SJCRH30 (cell line): ENCODE results near the gene CAMSAP1. TPM values are rescaled to one million over a fixed set of nuclear protein-coding genes. Genes with fewer than 3 reads are reported as not detected.
"Not testable (repeated sequence)": the region's sequence is repeated elsewhere in the genome, so short reads cannot be mapped to it uniquely, and the experiment has no call there.

ENCODE experiments used
- DNase-seq, 2 experiments: peaks; one replicate each; pipeline ENCODE4 v3.0.0-alpha.2; 2015 to 2020
- H3K27ac ChIP-seq: fragments of 250-450 bp; sonication (Bioruptor Pico); 2 replicates; pipeline ENCODE4 v1.5.1; 2020; ENCODE audit warnings: mild to moderate bottlenecking, moderate library complexity
- H3K27me3 ChIP-seq: fragments of 250-450 bp; sonication (Bioruptor Pico); 2 replicates; pipeline ENCODE4 v1.5.1; 2020; ENCODE audit warnings: mild to moderate bottlenecking, moderate library complexity
- H3K36me3 ChIP-seq: fragments of 250-450 bp; sonication (Bioruptor Pico); 2 replicates; pipeline ENCODE4 v1.5.1; 2020; ENCODE audit warnings: mild to moderate bottlenecking, moderate library complexity
- H3K4me1 ChIP-seq: fragments of 250-450 bp; sonication (Bioruptor Pico); 2 replicates; pipeline ENCODE4 v1.5.1; 2020; ENCODE audit warnings: mild to moderate bottlenecking, moderate library complexity
- H3K4me3 ChIP-seq: fragments of 250-450 bp; sonication (Bioruptor Pico); 2 replicates; pipeline ENCODE4 v1.5.1; 2020; ENCODE audit warnings: mild to moderate bottlenecking, moderate library complexity
- H3K9me3 ChIP-seq: fragments of 250-450 bp; sonication (Bioruptor Pico); replicated peaks from 2 replicates; pipeline ENCODE4 v1.5.1; 2020; ENCODE audit warnings: mild to moderate bottlenecking, moderate library complexity
- total RNA-seq: library from RNA; depleted of rRNA; stranded (reverse); fragments of >200 nt; shearing (Covaris generic); gene quantifications from 2 replicates; pipeline ENCODE4 v1.2.3, GENCODE V29; 2014

Gene CAMSAP1
- total RNA-seq, 1 experiment from 2014 or later, result 42.3 TPM

DNA sequence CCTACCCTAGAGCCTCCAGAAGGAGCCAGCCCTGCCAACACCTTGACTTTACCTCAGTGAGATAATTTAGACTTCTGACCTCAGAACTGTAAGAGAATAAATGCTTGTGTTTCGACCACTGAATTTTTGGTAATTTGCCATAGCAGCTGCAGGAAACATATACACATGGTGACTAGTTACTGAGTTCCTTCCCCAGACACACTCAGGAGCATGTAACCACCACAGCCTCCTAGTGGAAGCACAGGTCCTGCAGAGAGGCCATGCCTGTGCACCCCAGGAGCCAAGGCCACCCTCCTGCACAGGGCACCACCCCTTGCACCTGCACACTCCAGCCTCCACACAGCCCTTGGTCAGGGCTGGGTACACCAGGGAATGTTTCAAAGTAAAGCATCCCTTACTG lies 7.6 kb upstream of the CAMSAP1 start:
- no peak overlapping the region for H3K4me3 ChIP-seq
- no peak overlapping the region for H3K27ac ChIP-seq
- peaks cover 57% of the 10 kb centered on the region for H3K36me3 ChIP-seq
- no peaks in the 10 kb centered on the region for H3K27me3 ChIP-seq
- no peaks in the 10 kb centered on the region; the same call in 1 of the 2 replicates for H3K4me1 ChIP-seq
- DNase-seq, result no peak
- H3K9me3 ChIP-seq, result peaks cover 36% of the 10 kb centered on the region

GRCh38 chr9:135911233-135911632 lies 3.9 kb upstream of the CAMSAP1 start:
- peaks cover 52% of the 10 kb centered on the region for H3K36me3 ChIP-seq
- H3K27me3 ChIP-seq, H3K27ac ChIP-seq, H3K4me1 ChIP-seq, H3K4me3 ChIP-seq, DNase-seq: not testable (repeated sequence)
- H3K9me3 ChIP-seq, result peaks cover 22% of the 10 kb centered on the region

DNA sequence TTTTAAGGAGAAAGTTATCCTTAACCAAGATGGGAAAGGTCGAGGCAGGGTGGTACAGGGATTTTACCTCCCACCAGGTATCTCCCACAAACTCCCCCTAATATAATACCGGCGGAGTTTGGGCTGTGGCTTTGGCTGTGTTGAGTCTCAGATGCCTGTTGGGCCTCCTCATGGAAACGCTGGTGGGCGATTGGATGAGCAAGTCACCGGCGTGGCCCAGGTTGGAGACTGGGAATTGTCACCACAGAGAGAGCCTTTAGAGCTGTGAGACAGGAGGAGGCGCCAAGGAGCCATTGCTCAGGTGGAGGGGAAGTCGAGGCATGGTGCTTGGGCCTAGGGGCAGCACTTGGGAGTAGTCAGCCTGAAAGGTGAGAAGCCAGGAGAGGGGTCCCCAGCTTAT lies 3.4 kb upstream of the CAMSAP1 start:
- Histone ChIP-seq H3K27me3 (no peaks in the 10 kb centered on the region), H3K27ac (no peak overlapping the region), H3K9me3 (peaks cover 17% of the 10 kb centered on the region), H3K36me3 (peaks cover 47% of the 10 kb centered on the region), H3K4me1 (peaks cover 3% of the 10 kb centered on the region; the same call in 1 of the 2 replicates), H3K4me3 (no peak overlapping the region)
- no peak for DNase-seq

- H3K36me3 ChIP-seq, result peaks cover 42% of the 10 kb centered on the region
- H3K27me3 ChIP-seq, result no peaks in the 10 kb centered on the region
- no peak overlapping the region for H3K4me3 ChIP-seq
- peaks cover 12% of the 10 kb centered on the region for H3K9me3 ChIP-seq
- H3K4me1 ChIP-seq, result peaks cover 3% of the 10 kb centered on the region; the same call in 1 of the 2 replicates
- H3K27ac ChIP-seq, result no peak overlapping the region
- DNase-seq, result no peak
Observed at GRCh38 chr9:135910216-135910615, 2.9 kb upstream of the CAMSAP1 start.

GRCh38 chr9:135909371-135909770 lies 2.0 kb upstream of the CAMSAP1 start:
- Histone ChIP-seq H3K4me3 (no peak overlapping the region), H3K36me3 (peaks cover 41% of the 10 kb centered on the region), H3K4me1 (peaks cover 3% of the 10 kb centered on the region; the same call in 1 of the 2 replicates)

DNA sequence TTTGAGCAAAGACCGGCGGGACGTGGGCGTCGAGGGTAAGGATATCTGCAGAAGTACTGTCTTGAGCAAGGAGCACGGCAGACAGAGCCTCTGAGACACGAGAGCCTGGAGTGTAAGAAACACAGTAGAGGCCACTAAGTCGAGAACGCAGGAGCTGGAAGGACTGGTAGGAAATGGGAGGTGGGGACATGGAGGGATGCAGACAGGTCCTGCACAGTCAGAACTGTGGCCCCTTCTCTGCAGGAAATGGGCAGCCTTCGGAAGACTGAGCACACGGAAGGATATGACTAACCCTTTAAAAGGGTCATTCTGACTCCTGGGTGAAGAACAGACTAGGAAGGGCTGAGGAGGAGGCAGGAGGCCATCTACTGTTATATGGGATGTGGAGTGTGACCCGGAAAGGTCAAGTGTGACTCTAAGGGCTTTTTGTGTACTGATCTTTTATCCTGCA lies 1.4 kb upstream of the CAMSAP1 start:
- no peaks in the 10 kb centered on the region for H3K27me3 ChIP-seq
- peaks cover 39% of the 10 kb centered on the region for H3K36me3 ChIP-seq
- H3K9me3 ChIP-seq, result 0 out of 2 replicates have a peak, but pooled peaks cover 2% of the 10 kb centered on the region
- no peak overlapping the region for H3K27ac ChIP-seq
- H3K4me3 ChIP-seq, result no peak overlapping the region
- no peak for DNase-seq
- H3K4me1 ChIP-seq, result peaks cover 3% of the 10 kb centered on the region; the same call in 1 of the 2 replicates

More at GRCh38 chr9:135909371-135909770, 2.0 kb upstream of the CAMSAP1 start:
- Histone ChIP-seq H3K27me3 (no peaks in the 10 kb centered on the region), H3K9me3 (peaks cover 5% of the 10 kb centered on the region; the same call in 1 of the 2 replicates), H3K27ac (no peak overlapping the region)
- no peak for DNase-seq

DNA sequence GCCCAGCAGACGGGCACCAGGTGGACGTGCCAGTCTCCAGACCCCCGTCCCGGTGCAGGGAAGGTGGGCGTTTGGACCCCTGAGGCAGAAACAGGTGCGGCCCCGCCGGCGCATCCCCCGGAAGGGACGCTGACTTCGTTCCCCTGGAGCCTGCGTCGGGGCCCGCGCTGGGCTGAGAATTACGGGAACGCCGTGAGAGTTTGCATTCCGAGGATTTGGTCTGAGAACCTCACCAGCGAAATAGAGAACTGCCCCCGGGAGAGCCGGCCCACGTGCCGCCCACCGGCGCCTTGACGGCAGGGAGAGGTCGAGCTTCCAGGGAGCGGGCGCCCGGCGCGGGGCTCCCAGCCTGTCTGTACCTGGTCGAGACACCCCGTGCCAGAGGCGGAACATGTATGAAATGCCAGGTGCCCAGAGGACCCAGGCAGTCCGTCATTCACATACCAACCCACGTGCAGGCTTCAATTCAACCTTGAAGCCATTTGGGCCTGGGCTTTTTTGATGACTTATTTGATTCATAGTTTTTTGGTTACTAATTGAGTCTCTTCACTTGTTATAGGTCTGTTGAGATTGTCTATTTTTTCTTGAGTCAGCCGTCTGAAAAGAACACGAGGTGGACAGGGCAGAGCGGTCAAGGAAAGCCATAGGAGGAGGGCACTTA lies 877 bp upstream of the CAMSAP1 start:
- DNase-seq, result peak; percentile 42 to 57
- Histone ChIP-seq H3K9me3 (0 out of 2 replicates have a peak, but pooled peaks cover 2% of the 10 kb centered on the region), H3K27ac (peak overlapping the region; percentile 45), H3K4me1 (peaks cover 3% of the 10 kb centered on the region; the same call in 1 of the 2 replicates), H3K4me3 (peak overlapping the region; percentile 80), H3K27me3 (no peaks in the 10 kb centered on the region), H3K36me3 (peaks cover 34% of the 10 kb centered on the region)

GRCh38 chr9:135907006-135907430 lies 328 bp downstream of the CAMSAP1 start:
- peaks cover 28% of the 10 kb centered on the region for H3K36me3 ChIP-seq
- DNase-seq, result peak; percentile 45 to 49
- H3K27me3 ChIP-seq, result no peaks in the 10 kb centered on the region
- no peak overlapping the region for H3K27ac ChIP-seq
- peaks cover 3% of the 10 kb centered on the region; the same call in 1 of the 2 replicates for H3K4me1 ChIP-seq
- H3K9me3 ChIP-seq, result 0 out of 2 replicates have a peak, but pooled peaks cover 2% of the 10 kb centered on the region
- H3K4me3 ChIP-seq, result peak overlapping the region; percentile 81

- peak in 1 of 2 experiments; percentile 48 for DNase-seq
- H3K27ac ChIP-seq, result no peak overlapping the region
- H3K4me3 ChIP-seq, result peak overlapping the region; percentile 81
- H3K4me1 ChIP-seq, result peaks cover 3% of the 10 kb centered on the region; the same call in 1 of the 2 replicates
- no peaks in the 10 kb centered on the region for H3K27me3 ChIP-seq
- H3K36me3 ChIP-seq, result peaks cover 25% of the 10 kb centered on the region
- H3K9me3 ChIP-seq, result 0 out of 2 replicates have a peak, but pooled peaks cover 2% of the 10 kb centered on the region
Observed at GRCh38 chr9:135906291-135907005, 898 bp downstream of the CAMSAP1 start.

- Histone ChIP-seq H3K27ac (no peak overlapping the region), H3K36me3 (peaks cover 16% of the 10 kb centered on the region), H3K4me3 (peak overlapping the region; percentile 81), H3K27me3 (no peaks in the 10 kb centered on the region), H3K9me3 (0 out of 2 replicates have a peak, but pooled peaks cover 2% of the 10 kb centered on the region), H3K4me1 (peaks cover 3% of the 10 kb centered on the region; the same call in 1 of the 2 replicates)
- DNase-seq, result no peak
Observed at GRCh38 chr9:135905380-135906258, 1.7 kb downstream of the CAMSAP1 start.

DNA sequence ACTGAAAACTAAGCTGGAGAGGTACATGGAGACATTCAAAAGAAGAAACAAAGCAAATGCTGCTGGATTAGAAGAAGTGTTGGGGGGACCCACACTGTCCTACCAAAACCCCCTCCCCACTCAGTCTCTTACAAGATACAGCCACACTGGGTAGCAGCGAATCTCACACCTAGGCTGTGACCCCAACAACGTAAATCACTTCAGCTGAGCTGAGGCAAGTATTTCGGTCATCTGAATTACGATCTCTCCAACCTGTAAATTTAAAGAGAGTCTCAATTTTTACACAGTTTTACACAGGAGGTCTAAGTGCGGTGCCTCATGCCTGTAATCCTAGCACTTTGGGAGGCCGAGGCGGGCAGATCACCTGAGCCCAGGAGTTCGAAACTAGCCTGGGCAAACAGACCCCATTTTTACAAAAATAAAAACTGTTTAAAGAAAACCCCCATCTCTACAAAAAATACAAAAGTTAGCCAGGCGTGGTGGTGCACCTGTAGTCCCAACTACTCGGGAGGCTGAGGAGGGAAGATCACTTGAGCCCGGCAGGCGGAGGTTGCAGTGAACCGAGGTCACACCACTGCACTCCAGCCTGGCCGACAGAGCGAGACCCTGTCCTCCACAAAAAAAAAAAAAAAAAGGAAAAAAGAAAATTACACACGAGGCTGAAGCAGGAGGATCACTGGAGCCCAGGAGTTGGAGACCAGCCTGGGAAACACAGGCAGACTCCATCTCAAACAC lies 3.4 kb downstream of the CAMSAP1 start:
- no peak overlapping the region for H3K27ac ChIP-seq
- no peak overlapping the region for H3K4me3 ChIP-seq
- peaks cover 16% of the 10 kb centered on the region for H3K4me1 ChIP-seq
- H3K36me3 ChIP-seq, result peaks cover 10% of the 10 kb centered on the region
- H3K9me3 ChIP-seq, result no peaks in the 10 kb centered on the region
- DNase-seq, result no peak
- no peaks in the 10 kb centered on the region for H3K27me3 ChIP-seq

- Histone ChIP-seq H3K27ac (no peak overlapping the region), H3K27me3 (no peaks in the 10 kb centered on the region), H3K4me1 (peaks cover 18% of the 10 kb centered on the region), H3K4me3 (no peak overlapping the region), H3K36me3 (peaks cover 10% of the 10 kb centered on the region), H3K9me3 (no peaks in the 10 kb centered on the region)
- no peak for DNase-seq
Observed at GRCh38 chr9:135903358-135903656, 4.0 kb downstream of the CAMSAP1 start.

- no peak overlapping the region for H3K27ac ChIP-seq
- H3K36me3 ChIP-seq, result peaks cover 10% of the 10 kb centered on the region
- H3K4me3 ChIP-seq, result no peak overlapping the region
- H3K4me1 ChIP-seq, result peaks cover 18% of the 10 kb centered on the region
- H3K27me3 ChIP-seq, result no peaks in the 10 kb centered on the region
- no peak for DNase-seq
- peaks cover 3% of the 10 kb centered on the region; the same call in 1 of the 2 replicates for H3K9me3 ChIP-seq
Observed at GRCh38 chr9:135902655-135903357, 4.5 kb downstream of the CAMSAP1 start.
